ENCODE data around the gene CYTH1.

CYTH1 gene

GRCh38 chr17:78735832-78736525 lies 46.1 kb downstream of the CYTH1 start:
- DNase-seq (ENCODE audit: low read depth): no peak
- TF ChIP-seq CTCF (conservative IDR thresholded peaks at IDR 0.05; ENCODE audit: low read length): no peak
- peak overlapping the region; percentile 22; the same call in 1 of the 2 replicates for H3K4me3 ChIP-seq (ENCODE audit: low read length)

- no peak overlapping the region for H3K4me3 ChIP-seq (ENCODE audit: low read length)
- DNase-seq (ENCODE audit: low read depth): no peak
These were observed 47.1 kb downstream of the CYTH1 start for GRCh38 chr17:78734793-78735641.

GRCh38 chr17:78732354-78732753 lies 49.7 kb downstream of the CYTH1 start:
- DNase-seq (ENCODE audit: low read depth): no peak
- H3K4me3 ChIP-seq (ENCODE audit: low read length): no peak overlapping the region
- TF ChIP-seq CTCF (conservative IDR thresholded peaks at IDR 0.05; ENCODE audit: low read length): no peak

More at GRCh38 chr17:78734793-78735641, 47.1 kb downstream of the CYTH1 start:
- TF ChIP-seq CTCF (conservative IDR thresholded peaks at IDR 0.05; ENCODE audit: low read length): no peak

GRCh38 chr17:78731904-78732303 lies 50.2 kb downstream of the CYTH1 start:
- TF ChIP-seq CTCF (conservative IDR thresholded peaks at IDR 0.05; ENCODE audit: low read length): no peak
- H3K4me3 ChIP-seq (ENCODE audit: low read length): no peak overlapping the region
- DNase-seq (ENCODE audit: low read depth): no peak

- no peak overlapping the region for H3K4me3 ChIP-seq (ENCODE audit: low read length)
- no peak for DNase-seq (ENCODE audit: low read depth)
- TF ChIP-seq CTCF (conservative IDR thresholded peaks at IDR 0.05; ENCODE audit: low read length): no peak
These were observed 52.4 kb downstream of the CYTH1 start for GRCh38 chr17:78729641-78730040.

GRCh38 chr17:78728495-78728894 lies 53.6 kb downstream of the CYTH1 start:
- no peak overlapping the region for H3K4me3 ChIP-seq (ENCODE audit: low read length)
- TF ChIP-seq CTCF (conservative IDR thresholded peaks at IDR 0.05; ENCODE audit: low read length): no peak
- no peak for DNase-seq (ENCODE audit: low read depth)
